D341Med (cell line): Measurements from ENCODE around the gene VSTM4.

Source experiments
- DNase-seq: peaks from one replicate; pipeline ENCODE4 v3.0.0; 2012; ENCODE audit warnings: low spot score

Gene VSTM4

GRCh38 chr10:49040601-49041000 is 74.7 kb downstream of the VSTM4 start:
- DNase-seq, result no peak

DNA sequence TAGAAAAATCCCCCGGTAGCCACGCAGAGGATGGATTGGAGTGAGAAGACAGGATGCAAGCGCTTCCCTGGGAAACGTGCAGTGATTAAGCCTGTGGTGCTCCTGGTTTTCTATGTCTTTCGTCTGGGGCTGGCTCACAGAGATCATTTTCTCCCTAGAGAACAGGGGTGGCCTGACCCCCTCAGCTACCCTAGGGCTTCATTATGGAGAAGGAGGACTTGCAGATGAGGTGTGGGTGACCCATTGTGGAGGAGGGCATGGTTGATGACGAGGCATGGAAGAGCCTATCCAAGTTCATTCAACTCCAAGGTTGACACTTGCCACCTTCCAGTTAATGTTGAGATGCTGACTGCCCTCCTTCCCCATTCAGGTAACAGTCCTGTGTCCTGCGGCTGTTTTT is 75.9 kb downstream of the VSTM4 start:
- DNase-seq, result no peak

DNA sequence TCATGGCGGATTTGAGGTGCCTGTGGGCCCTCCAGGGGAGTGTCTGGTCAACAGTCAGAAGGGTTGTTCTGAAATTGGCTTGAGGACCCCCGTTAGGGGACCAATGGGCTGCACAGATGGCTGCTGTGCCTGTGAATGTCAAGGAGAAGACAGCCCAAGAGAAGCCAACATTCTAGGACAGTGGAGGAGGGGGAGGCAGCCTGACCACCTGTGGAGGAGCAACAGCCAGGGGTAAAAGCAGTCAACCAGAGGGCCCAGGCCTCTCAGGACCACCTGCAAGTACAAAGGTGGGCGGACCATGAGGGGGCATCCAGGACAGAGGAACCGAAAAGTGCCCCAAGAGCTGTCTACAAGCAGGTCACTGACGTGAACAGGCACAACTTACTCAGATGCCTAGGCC is 76.6 kb downstream of the VSTM4 start:
- DNase-seq, result no peak

- DNase-seq, result no peak
Observed at GRCh38 chr10:49037187-49037586, 78.1 kb downstream of the VSTM4 start.

GRCh38 chr10:49036638-49037037 is 78.7 kb downstream of the VSTM4 start:
- DNase-seq, result no peak

DNA sequence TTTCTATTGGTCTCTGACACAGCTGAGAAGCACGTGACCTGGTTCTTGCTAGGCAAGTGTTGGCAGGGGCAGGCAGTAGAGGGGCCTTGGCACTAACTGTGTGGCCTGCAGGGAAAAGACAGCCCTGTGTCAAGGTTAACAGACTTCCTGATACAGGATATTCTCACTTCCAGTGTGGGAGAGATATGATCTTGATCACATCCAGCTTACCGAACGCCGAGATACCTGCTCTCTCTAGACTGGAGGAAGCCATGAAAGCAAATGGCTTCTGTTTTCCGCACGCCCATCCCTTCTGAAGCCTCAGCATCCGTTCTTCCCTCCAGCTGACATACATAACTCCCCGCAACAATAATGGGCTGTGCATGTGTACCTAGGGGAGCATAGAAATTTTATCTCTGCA is 79.4 kb downstream of the VSTM4 start:
- DNase-seq, result no peak

- no peak for DNase-seq
Observed at GRCh38 chr10:49034925-49035324, 80.4 kb downstream of the VSTM4 start.

GRCh38 chr10:49033939-49034338 is 81.4 kb downstream of the VSTM4 start:
- no peak for DNase-seq

DNA sequence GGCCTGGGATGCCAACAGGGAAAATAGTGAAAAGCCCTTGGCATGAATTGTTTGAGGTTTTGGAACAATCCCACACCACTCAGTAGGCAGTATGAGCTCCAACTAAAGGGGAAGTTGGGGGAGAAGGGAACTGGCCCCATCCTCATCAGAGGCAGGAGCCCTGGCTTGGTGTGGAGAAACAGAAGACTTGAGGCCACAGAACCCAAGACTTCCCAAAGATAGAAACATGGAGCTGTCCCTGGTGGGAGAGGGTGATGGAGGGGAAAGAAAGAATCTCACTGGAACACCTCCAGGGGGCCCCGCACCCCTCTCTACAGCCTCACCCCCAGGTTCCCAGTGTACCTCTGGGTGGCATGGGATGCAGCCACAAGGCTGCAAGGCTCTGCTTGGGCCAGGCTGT is 85.7 kb downstream of the VSTM4 start:
- DNase-seq, result no peak

GRCh38 chr10:49028639-49029038 is 86.7 kb downstream of the VSTM4 start:
- DNase-seq, result no peak

GRCh38 chr10:49025347-49025983 is 89.9 kb downstream of the VSTM4 start:
- no peak for DNase-seq

DNA sequence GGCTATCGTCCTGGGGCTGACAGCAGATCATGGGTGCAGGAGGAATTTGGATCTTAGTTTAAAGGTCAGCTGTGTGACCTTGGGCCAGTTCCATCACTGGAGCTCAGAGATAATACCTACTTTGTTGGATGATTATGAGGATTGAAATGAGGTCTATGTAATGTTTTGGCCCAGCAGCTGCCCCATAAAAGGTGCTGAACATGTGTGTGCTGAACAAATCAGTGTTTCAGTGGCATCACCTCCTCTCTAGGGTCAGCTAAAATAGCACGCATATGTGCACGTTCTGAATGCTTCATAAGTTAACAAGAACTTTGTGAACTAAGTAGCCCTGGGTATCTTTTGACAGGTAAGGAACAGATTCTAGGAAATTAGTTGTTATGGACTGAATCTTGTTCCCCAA is 90.8 kb downstream of the VSTM4 start:
- no peak for DNase-seq

DNA sequence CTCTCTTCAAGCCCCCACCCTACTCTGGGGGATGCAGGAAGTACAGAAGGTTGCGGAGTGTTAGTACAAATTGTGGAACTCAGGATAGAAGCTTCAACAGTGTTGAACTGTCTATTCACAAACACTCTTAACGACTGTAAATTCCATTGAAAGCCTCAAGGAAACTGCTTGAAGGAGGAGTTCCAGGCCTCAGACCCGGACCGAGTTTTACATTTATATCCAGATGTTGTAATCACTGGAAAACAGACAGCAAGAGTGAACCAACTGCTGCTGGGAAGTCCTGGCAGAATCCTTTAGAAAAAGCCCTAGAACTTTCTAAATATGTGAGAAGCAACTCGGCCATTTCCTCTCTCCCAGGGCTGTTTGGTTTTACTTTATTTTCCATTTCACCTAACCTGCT is 91.6 kb downstream of the VSTM4 start:
- DNase-seq, result no peak

- no peak for DNase-seq
Observed at GRCh38 chr10:49023071-49023470, 92.3 kb downstream of the VSTM4 start.

DNA sequence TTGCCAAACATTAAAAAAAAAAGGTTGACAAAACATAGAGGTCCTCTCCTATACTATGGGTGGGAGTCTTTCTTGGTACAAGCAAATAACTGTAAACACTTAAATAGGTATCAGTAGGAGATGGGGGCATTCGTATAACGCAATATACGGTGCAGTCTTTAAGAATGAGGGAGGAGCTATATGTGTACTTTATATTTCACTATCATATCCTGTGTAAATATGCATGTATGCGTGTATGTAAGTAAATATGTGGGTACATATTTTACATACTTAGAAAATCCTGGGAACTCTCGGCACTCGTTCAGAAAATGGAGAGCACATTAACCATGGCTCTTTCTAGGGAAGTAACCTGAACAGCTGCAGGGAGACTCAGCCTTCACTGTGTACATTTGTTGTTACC is 93.6 kb downstream of the VSTM4 start:
- DNase-seq, result no peak

GRCh38 chr10:49015700-49016099 is 99.6 kb downstream of the VSTM4 start:
- DNase-seq, result no peak

DNA sequence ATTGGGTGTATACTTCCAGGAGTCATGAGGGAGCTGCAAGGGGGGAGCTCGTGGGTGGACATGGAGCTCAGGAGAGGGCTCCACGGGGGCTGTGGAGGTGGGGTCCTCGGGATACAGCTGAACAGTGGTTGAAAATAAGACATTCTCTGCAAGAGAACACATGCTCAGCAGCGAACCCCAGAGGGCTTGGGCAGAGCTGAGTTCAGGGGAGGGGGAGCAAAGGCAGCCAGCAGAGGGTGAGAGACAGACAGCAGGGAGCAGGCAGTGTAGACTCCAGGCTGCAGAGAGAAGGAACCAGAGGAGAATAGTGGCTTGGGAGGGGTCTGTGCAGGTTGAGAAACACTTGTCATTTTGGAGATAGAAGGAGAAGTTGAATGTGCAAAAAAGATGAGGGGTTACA is 102.7 kb downstream of the VSTM4 start:
- no peak for DNase-seq

DNA sequence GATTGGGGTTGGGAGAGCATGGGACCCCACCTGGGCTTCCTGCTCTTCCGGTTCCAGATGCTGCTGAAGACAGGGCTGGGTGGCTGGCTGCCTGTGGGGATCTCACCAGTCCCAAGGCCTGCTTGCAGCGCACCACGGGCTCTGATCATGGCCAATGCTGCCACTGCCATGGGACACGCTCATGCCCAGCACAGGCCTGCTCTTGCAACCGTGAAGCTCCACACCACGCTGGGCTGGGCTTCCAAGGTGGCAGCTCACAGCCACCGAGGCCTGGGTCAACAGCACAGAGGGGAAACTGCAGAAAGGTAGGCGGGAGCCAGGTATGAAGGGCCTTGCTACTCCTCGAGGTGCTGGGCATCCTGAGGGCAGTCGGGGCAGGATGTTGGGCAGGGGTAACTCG is 103.6 kb downstream of the VSTM4 start:
- DNase-seq, result no peak

- DNase-seq, result no peak
Observed at GRCh38 chr10:49010865-49011264, 104.5 kb downstream of the VSTM4 start.

DNA sequence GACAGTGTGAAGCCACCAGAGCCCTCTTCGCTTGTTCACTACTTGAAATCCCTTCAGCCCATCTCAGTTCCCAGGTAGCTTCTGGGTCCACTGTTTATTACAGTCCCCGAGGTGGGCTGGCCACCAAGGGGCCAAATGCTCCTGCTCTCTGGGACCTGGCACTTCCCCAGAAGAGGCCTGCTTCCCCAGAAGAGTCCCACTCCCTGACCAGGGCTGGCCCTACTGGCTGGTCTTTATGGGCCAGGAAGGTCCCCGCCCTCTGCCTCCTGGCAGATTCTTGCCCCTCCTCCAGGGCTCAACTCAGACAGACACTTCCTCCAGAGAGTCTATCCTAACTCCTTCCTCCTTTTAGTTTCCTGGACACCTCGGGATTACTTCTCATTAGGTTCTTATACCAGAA is 105.0 kb downstream of the VSTM4 start:
- no peak for DNase-seq

DNA sequence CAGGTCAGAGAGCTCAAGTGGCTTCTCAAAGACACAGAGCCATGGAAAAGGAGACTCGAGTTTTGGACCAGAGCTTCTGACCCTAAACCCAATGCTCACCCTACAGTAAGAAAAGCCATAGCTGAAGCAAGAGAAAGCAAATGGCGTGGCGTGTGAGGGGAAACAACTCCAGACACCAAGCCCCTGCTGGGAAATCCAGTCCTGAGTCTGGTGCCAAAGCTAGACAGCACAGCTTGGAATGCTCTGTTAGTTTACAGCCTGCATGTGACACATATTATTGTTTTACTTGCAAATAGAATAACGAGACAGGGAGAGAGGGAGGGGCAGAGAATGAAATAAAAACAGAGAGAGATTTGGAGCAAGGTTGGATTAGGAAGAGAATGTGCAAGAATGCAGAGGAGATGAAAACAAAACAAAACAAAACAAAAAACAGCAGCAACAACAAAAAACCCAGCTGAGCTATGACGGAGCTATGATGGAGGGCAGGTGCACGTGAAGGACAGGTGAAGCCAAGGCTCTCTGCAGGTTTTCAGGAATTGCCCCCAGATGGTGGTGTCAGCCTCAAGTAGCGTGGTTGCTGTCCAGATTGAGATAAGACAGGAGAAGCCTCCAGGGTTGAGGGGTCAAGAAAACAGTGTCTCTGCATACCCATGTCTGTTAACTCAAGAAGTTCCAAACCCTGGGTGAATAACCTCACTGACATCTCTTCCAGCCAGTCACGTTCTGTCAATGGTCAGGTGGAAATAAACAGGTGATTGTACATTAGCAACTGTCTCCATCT is 105.9 kb downstream of the VSTM4 start:
- DNase-seq, result no peak

- DNase-seq, result no peak
Observed at GRCh38 chr10:49008505-49009198, 106.7 kb downstream of the VSTM4 start.

- no peak for DNase-seq
Observed at GRCh38 chr10:49008091-49008490, 107.2 kb downstream of the VSTM4 start.
